Right renal pelvis (tissue), 4 donors: ENCODE measurements around the gene PGC. TPM values are rescaled to one million over a fixed set of nuclear protein-coding genes. Genes with fewer than 3 reads are reported as not detected.

Source experiments
- DNase-seq, 4 donors: peaks; one replicate each; pipeline ENCODE4 v3.0.0-alpha.2; 2013; ENCODE audit warnings: low read depth in 4 of 4, low spot score in 3 of 4, missing footprints in 1 of 4
- polyA plus RNA-seq, 4 donors: library from polyadenylated mRNA; unstranded; fragments of 120-200 nt; gene quantifications; one replicate each; pipeline ENCODE4 v1.2.1, GENCODE V29; 2013; ENCODE audit not compliant: insufficient read length in 4 of 4

PGC gene
- polyA plus RNA-seq, 4 donors: 0.17 to 0.30 TPM; not detected in 2

DNA sequence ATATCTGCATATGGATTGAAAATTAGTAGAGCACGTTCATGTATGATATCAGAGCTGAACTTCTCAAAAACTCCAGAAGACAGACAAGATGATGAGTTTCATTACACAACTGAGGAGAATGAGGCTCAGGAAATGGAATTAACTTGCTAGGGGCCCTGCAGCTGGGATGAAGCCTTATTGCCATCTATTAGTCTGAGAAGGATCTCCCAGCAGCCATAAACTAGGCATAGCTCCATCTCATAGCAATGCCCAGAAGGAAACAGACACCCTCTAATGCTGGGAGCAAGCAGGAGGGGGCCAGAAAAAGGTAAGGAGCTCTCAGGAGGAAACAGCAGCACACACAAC is 29.8 kb downstream of the PGC start:
- DNase-seq: no peak

DNA sequence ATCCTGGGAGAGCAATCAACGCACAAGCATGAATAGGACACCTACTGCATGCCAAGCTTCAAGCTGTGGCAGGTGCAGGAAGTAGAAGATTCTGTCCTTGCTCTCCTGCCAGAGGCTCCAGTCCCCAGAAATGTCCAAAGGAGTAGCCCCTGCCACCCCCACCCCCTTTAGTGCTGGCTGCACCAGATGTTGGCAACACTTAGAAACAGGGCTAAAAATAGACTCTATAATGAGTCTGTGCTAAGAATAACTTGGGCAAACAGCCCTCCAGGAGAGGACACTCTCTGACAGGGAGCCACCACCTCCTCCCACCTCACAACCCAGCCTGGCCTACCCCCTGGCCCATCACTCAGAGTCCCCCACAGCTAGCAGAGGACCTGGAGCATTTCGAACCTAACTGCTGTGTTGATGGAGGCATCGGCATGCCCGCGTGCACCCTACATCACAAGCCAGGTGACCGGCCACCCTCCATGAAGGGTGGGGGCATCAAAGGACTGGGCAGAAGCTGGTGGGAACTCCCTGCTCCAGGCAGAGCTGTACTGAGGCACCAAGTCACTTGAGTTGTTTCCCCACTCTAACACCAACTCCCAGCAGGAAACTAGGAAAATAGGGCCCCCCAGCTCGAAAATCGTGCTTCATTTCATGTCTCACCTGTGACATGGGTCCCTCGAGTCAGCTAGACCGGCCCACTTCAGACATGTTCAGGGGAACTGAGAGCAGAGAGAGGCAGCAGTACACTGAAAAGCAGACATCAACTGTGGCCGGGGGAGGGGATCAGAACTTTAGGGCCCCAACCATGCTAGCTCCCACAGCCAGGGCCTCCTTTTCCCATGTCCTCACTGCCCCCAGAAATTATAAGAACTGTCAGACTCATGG is 30.4 kb downstream of the PGC start:
- no peak for DNase-seq

DNA sequence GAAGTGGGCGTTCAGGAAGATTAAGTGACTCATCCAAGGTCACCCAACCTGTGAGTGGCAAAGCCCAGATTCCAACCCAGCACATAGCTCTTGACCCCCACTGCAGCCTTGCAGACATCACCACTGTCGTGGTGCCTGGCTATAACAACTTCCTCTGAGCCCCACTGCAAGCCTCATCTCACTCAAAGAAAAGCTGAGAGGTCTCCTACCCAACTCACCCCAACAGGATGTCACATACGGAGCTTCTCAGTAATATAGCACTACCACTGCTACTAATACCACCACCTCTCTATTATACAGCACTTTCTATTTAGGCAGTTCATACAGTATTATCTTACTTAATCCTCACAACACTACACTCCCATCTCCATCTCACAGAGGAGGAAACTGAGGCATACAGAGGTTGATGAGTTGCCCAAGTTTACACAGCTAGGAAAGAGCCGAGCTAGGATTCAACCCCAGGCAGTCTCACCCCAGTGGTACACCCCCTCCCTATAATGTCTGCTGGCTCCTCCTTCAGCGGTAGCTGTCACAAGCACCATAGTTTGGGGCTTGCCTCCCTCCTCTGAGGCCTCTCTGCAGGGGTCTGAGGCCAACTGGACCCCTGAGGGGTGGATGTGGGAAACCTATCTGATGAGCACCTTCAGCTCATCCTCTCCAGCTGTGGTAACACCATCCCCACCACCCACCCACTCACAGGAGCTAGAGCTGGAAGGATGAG is 31.2 kb downstream of the PGC start:
- DNase-seq: no peak

DNA sequence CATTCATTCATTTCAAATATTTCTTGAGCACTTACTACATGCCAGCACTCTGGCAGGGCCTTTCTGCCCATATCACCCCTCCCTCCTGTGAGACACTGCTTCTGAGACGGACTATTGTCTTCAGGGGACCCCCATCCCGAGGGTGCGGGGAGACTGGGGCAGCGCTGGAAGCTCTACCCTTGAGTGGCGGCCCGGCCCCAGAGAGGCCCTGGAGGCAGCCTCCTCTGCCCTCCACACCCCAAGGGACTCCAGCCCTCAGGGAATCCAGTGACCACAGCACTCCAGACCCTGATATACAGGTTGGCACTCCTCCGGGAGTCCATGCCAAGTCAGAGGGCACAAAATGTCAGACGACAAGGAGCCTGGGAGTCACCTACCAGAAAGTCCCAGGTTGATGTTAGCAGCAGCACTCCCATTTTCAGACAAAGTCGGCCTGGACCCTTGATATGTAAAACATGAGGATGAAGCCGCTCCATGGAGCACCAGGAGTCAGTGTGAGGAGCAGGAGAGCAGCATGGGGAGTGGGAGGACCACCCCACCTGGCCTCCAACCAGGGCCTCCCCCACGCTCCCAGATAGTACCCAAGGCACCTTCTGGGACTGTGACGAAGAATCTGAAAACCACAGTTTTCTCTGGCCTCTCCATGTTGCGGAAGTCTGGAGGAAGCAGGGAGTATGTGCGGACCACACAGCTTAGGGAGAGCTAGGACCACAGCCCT is 32.5 kb downstream of the PGC start:
- DNase-seq: no peak

DNA sequence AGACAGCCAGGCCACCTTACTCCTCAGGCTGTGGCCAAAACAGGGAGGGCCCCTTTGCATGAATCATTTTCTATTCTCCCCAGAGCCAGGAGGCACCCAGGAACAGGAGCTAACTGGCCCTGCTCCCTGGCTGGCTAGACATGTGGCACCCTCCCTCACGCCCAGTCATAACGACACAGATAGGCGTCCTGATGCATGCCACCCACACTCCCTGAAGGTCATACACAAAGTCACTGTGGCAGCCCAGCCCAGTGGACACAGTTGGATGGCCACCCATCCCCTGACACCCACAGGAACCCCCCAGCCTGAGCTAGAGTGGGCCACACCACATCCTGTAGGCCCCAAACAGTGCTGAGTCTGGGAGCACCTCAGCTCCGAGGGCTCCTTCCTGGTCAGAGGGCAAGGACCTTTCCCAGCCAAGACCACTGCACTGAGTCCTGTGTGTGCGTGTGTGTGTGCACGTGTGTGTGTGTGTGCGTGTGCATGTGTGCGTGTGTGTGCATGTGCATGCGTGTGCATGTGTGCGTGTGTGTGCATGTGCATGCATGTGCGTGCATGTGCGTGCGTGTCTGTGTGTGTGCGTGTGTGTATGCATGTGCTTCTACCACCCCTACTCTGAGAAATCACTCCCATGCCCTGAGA is 33.4 kb downstream of the PGC start:
- no peak for DNase-seq

DNA sequence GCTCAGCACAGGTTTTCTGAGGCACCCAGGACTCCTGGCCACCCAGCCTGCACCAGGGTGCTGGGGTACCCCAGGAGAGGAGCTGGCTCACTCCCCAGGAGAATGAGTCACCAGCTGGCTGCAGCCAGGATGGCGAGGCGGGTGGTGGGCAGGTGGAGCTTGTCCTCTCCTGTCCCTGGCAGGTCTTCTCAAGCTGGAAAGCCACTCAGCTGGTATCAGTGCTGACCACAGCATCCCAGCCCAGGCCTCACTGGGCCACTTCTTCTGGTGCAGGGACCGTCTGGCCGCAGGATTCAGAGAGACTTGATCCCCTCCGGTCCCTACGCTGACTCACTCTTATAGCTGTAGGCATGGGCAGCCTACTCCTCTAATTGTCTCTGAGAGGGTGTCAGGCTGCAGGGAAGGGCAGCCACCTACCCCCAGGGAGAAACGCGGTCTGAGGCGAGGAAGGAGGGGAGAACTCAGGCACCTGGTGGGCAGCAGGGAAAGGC is 34.0 kb downstream of the PGC start:
- no peak for DNase-seq

DNA sequence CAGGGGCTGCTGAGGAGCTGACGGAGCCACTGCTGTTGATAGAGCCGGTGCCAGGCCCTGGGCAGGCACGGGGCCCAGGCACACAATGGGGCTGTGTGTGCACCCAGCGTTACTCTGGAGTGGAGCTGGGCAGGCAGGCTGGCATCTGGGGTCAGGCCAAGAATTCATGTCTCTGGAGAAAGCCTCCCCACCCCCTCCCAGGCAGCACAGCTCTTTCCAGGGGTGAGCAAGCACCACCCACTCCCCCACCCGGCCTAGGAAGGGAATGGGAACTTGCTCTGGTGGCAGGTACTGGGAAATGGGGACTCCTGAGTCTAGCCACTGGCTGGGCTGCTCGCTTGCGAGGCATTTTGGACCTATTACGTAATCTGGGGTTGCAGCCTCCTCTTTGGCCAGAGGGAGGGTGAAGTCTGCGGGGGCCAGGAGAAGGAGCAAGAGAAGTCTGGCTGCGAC is 34.5 kb downstream of the PGC start:
- no peak for DNase-seq

DNA sequence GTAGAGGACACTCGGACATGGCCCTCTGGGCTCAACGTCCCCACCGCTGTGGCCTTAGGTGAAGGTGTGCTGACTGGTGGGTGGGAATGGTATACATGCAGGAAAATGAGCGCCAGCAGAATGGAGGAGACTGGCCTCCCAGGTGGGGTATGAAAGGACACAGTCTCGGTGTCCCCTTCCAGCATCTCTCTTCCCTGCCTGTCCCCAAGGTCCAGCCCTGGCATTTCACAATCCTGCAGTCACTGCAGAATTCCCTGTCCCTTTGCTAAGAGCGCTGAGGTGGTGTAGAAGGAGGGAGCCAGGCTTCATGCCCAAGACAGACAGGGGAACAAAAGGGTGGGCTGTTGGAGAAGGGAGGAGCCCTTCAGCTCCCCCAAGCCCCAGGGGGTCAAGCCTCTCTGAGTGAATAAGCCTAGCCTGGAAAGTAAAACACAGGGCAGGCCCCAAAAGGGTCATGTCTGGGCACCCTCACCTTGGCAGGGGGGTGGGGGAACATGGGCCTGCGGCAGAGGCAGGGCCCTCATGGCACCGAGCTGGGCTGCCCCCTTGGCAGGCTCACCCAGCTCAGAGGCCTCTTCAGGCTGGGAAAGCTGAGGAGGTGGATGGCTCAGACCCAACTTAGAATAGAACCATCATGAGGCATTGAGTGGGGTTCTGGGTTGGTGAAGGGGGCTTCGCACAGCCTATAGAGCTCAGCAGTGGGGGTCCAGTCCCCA is 35.7 kb downstream of the PGC start:
- no peak for DNase-seq

DNA sequence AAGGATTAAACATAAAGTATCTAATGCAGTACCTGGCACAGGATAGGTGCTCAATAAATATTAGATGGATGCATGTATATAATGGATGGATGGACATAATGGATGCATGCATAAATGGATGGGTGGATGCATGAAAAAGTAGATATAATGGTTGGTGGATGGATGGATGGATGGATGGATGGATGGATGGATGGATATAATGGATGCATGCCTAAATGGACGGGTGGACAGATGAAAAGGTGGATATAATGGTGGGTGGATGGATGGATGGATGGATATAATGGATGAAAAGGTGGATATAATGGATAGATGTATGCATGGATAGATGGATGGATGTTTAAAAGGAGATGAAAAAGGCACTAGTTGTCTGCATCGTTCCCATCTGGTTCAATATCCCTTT is 37.8 kb downstream of the PGC start:
- DNase-seq: no peak

DNA sequence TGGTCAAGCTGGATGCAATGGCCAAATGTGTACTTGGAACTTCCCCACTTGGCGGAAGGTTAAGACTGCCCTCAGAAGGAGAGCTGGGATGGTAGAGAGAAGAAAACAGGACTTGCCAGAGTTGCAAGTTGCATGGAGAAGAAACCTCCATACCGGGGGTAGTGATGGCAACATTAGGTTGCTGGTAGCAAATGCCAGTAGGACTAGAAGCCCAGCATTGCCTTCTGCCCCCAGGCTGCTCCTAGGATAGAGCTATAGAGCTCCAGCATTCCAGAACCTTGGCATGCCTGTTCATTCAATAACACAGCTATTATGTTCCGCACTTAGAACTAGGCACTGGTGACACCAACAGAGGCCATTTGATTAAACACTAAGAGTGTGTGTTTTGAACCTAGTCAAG is 38.3 kb downstream of the PGC start:
- no peak for DNase-seq

DNA sequence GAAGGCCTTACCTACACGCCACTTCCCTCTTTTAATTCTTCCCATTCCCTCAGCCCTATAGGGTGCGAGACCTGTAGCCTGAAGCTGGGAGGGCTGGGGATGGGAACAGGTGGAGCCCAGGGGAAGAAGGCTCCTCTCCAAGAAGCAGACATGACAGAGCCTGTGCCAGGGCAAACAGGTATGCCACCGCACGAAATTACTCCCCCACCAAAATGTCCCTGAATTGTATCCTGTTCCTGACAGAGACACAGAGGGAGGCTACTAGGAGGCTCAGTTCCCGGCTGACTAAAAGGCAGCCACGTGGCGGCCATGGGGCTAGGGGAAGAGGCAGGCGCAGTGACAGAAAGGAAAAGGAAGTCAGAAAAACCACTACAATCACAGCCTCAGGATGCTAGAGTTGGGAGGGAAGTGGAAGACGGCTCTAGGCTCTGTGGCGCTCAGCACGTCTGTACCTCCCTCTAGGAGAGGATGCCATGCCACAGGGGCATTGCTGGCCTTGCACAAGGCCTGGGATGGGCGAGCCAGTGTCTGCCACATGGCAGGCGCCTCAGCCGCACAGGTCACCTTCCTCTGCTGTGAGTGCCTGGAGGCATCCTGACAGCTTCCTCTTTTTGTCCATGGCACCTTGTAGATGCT is 39.5 kb downstream of the PGC start:
- no peak for DNase-seq

DNA sequence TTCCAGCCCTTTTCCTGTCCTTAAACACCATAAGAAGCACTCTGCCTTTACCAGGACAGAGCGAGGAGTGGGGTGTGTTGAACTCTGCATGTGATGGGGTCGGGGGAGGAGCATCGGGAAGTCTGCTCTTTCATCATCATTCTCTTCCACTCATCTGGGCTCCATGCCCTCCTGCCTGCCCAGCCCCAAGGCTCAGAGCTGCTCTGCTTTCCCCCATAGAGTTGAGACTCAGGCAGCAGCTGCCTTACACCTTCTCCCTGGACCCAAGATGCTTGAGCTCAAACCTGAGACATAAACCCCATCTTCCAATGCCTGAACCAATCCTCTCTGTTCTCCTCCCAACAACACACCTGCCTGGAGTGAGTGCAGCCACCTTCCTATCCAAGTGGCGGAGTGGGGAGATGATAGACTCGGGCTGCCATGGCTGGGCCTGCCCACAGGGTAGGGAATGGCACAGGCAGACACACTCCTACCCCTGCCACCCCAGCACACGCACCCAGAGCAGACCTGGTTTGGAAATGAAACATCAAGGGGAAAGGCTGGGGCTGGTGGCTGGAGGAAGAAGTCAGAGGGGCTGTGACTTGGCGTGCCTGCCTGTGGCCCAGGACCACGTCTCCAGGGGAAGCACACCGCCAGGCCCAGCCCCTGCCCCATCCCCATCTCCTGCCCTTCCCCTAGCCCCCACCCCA is 40.2 kb downstream of the PGC start:
- no peak for DNase-seq

DNA sequence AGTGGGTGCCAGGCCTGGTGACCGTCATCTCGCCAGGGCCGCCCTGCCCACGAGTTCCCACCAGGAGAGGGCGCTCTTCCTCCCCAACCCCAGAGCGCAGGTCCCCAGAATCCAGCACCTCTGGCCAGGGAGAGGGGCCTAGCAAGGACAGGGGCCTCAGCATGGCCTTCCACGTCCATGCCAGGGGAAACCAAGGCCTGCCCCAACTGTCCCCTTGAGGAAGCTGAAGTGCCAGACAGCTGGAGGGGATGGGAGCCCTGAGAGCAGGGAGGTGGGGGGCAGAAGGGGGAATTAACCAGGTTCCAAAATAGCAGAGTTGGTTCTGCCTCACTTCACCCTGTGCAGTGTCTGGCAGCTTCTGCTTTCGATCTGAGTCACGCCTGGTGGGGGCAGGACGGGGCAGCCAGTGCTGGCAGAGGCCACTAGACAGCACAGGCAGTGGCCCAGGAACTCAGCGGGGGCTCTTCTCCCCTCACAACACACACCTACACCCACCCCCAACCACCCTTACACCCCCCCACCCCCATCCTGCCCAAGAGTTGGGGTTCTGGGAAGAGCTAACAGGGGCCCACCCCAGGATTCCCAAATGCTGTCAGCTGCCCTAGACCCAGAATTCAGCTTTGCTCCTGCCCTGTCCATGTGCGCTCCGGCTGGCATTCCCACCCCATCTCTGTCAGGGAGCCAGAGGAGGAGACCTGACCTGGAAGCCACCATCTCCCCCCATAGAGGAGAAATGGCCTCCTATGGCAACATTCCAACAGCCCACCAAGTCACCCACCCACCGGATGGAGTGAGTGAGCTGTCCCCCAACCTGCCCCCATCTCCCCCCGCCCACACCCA is 41.0 kb downstream of the PGC start:
- DNase-seq: no peak

DNA sequence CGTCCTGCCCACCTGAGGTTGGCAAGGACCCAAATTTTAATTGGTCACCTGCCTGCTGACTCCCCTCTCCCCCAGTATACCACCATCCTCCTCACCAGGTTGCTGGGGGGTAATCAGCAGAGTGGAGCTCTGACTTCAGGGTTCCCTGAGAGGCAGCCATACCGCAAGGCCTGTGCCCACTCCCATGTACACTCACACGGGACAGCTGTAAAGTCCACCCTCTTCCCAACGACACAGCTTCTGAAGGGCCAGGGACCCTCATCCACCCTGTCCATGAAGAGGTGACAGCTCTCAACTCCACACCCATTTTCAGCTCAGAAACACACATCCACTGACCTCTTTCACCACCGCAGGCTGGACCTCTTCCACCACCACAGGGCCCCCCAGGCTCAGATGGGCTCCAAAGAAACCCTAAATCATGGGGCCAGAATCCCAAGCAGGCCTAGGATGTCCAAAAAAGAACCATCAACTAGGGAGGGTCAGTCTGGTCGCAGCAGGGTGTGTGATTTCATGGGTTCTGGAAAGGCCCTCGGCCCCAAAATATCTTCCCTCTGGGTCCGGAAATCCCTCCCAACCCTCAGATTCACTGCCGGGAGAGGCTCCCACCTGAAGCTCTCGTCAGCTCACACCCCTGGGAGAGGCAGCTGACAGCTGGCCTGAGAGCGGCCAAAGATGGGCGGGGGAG is 41.7 kb downstream of the PGC start:
- no peak for DNase-seq

DNA sequence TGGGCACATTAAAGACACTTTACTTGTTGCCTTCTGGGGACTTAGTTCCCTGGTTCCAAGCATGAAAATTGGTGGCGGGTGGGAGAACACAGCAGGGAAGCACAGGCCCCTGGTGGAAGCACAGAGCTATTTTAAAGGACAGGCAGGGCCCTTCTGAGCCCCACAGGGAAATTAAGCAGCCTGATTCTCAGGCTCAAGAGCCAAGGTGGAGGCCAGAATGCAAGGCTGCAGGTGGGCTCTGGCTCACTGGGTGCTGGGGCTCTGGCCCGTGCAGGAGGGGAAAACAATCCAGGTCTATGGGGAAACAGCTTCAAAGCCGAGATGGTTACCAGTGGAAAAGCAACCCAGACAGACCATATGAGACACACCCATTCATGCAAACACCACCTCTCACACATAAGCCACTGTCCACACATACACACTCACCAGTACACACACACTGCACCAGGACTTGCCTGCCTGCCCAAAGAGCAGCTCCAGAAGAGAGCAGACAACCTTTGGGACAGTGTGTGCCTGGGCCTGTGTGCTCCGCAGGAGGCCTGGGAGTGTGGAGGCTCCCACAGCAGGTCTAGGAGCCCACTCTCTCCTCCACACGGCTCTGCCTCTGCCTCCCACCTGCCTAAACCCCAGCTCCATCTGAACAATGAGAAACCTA is 42.4 kb downstream of the PGC start:
- DNase-seq: no peak

DNA sequence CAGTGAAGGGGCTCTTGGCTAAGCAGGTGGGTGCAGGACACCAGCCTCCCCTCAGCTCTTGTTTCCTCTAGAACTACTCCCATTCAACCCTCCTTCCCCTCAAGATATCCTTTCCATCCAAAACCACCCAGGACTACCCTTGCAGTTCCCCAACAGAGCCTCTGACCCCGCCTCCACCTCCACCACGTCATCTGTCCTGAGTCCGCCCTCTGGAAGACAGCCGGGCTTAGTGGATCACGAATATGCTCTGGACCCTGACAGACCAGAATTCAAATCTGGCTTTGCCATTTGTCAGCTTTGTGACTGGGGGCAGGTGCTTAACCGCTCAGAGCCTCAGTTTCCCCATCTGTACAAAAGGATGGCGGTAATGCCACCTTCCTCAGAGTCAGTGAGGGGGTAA is 43.2 kb downstream of the PGC start:
- no peak for DNase-seq
